H1 (cell line): ENCODE measurements around the gene NEUROD4.

ENCODE experiments used
- CREB1 ChIP-seq: IDR thresholded peaks from 2 replicates; pipeline ENCODE4 v1.6.1; 2012; ENCODE audit warnings: inconsistent platforms
- EP300 ChIP-seq, 2 experiments: IDR thresholded peaks; 1 replicate in 1 of 2; 2 replicates in 1 of 2; pipeline ENCODE4 v1.6.1; 2011 to 2012; ENCODE audit warnings: low read depth in 2 of 2, low read length in 2 of 2, mild to moderate bottlenecking in 2 of 2, borderline replicate concordance in 1 of 2, inconsistent platforms in 1 of 2, moderate library complexity in 1 of 2
- EZH2 ChIP-seq: fragments of 200-600 bp; sonication (generic); IDR thresholded peaks from 2 replicates; pipeline ENCODE4 v1.7.1; 2012; ENCODE audit warnings: low read depth, mild to moderate bottlenecking, moderate library complexity, low read length, inconsistent platforms; ENCODE audit not compliant: severe bottlenecking
- HDAC6 ChIP-seq: IDR thresholded peaks from one replicate; pipeline ENCODE4 v1.7.1; 2012; ENCODE audit warnings: low read depth, mild to moderate bottlenecking, inconsistent platforms, low read length, moderate library complexity
- JUN ChIP-seq: IDR thresholded peaks from 2 replicates; pipeline ENCODE4 v1.6.1; 2011; ENCODE audit warnings: low read depth, mild to moderate bottlenecking, improper control_type of control experiment, low read length
- POLR2A ChIP-seq, 2 experiments: IDR thresholded peaks; 1 replicate in 1 of 2; 2 replicates in 1 of 2; pipeline ENCODE4 v1.6.1; 2011; ENCODE audit warnings: low read depth in 2 of 2, low read length in 2 of 2, mild to moderate bottlenecking in 2 of 2; ENCODE audit errors: control extremely low read depth in 1 of 2
- POLR2AphosphoS5 ChIP-seq: IDR thresholded peaks from 2 replicates; pipeline ENCODE4 v1.6.1; 2011; ENCODE audit warnings: low read depth, low read length
- RAD21 ChIP-seq, 2 experiments: IDR thresholded peaks in 1 of 2; conservative IDR thresholded peaks in 1 of 2; 2 replicates each; pipeline ENCODE4 v1.6.1; 2011; ENCODE audit warnings: low read depth in 2 of 2, low read length in 2 of 2, improper control_type of control experiment in 1 of 2, inconsistent platforms in 1 of 2, mild to moderate bottlenecking in 1 of 2, moderate library complexity in 1 of 2
- RXRA ChIP-seq: IDR thresholded peaks from 2 replicates; pipeline ENCODE4 v1.6.1; 2011; ENCODE audit warnings: low read depth, mild to moderate bottlenecking, low read length, moderate library complexity; ENCODE audit not compliant: insufficient read depth
- TAF7 ChIP-seq: optimal IDR thresholded peaks from 2 replicates; pipeline ENCODE3; 2011; ENCODE audit warnings: low read depth, mild to moderate bottlenecking, inconsistent platforms, low read length, moderate library complexity, borderline replicate concordance
- ZNF274 ChIP-seq: IDR thresholded peaks from 2 replicates; pipeline ENCODE4 v1.7.0; 2012; ENCODE audit warnings: low read length, borderline replicate concordance; ENCODE audit errors: extremely low read depth
- TF ChIP-seq, protein P1 (sequence below): IDR thresholded peaks from 2 replicates; pipeline ENCODE4 v1.6.1; 2011; ENCODE audit warnings: low read length, improper control_type of control experiment
- TF ChIP-seq, protein P2 (sequence below), 3 experiments: IDR thresholded peaks; 1 replicate in 2 of 3; 2 replicates in 1 of 3; pipeline versions ENCODE4 v1.5.1 to v1.6.1; 2011; ENCODE audit warnings: low read length in 3 of 3, mild to moderate bottlenecking in 3 of 3, inconsistent platforms in 2 of 3, low read depth in 1 of 3, moderate library complexity in 1 of 3; ENCODE audit not compliant: insufficient read depth in 1 of 3; ENCODE audit errors: control extremely low read depth in 1 of 3
- TF ChIP-seq, protein P3 (sequence below): IDR thresholded peaks from 2 replicates; pipeline ENCODE4 v1.6.1; 2011; ENCODE audit warnings: low read depth, mild to moderate bottlenecking, low read length; ENCODE audit not compliant: insufficient read depth

DNA sequence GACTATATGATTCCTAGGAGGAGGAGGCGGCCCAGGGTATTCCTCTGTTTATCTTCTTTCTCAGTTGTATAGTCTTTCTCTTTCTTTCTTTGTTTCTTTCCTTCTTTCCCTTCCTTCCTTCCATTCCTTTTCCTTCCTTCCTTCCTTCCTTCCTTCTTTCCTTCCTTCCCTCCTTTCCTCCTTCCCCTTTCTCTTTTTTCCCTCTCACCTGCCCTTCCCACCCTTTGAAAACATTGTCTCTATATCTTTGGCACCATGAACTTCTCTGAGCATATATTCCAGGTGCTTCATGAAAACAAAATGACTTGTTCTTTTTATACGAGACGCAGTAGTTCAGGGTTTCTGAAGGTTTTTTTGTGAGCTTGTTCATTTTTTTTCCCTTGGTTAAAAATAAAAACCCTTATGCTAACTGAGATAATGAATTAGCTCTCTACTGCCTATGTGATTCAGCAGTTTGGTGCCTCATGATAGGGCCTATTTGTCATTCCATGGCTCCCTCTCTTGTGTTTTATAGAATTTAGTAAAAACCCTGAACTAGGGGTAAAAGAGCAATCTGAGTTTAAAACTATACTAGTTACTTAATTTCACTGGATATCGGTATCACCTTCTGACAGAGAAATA lies 32.1 kb upstream of the NEUROD4 start:
- TF ChIP-seq, protein P1, sequence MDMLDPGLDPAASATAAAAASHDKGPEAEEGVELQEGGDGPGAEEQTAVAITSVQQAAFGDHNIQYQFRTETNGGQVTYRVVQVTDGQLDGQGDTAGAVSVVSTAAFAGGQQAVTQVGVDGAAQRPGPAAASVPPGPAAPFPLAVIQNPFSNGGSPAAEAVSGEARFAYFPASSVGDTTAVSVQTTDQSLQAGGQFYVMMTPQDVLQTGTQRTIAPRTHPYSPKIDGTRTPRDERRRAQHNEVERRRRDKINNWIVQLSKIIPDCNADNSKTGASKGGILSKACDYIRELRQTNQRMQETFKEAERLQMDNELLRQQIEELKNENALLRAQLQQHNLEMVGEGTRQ: no peak
- no peak for TF ChIP-seq EZH2
- TF ChIP-seq CREB1: no peak
- TF ChIP-seq JUN: no peak
- TF ChIP-seq, protein P2, sequence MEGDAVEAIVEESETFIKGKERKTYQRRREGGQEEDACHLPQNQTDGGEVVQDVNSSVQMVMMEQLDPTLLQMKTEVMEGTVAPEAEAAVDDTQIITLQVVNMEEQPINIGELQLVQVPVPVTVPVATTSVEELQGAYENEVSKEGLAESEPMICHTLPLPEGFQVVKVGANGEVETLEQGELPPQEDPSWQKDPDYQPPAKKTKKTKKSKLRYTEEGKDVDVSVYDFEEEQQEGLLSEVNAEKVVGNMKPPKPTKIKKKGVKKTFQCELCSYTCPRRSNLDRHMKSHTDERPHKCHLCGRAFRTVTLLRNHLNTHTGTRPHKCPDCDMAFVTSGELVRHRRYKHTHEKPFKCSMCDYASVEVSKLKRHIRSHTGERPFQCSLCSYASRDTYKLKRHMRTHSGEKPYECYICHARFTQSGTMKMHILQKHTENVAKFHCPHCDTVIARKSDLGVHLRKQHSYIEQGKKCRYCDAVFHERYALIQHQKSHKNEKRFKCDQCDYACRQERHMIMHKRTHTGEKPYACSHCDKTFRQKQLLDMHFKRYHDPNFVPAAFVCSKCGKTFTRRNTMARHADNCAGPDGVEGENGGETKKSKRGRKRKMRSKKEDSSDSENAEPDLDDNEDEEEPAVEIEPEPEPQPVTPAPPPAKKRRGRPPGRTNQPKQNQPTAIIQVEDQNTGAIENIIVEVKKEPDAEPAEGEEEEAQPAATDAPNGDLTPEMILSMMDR (IDR thresholded peaks at IDR 0.05; ENCODE audit: control extremely low read depth in 1 of 3, insufficient read depth in 1 of 3, low read depth in 1 of 3, low read length in 3 of 3): no peak
- TF ChIP-seq RAD21 (IDR thresholded peaks at IDR 0.05 in 1 of 2, conservative IDR thresholded peaks at IDR 0.05 in 1 of 2; ENCODE audit: low read depth in 2 of 2, low read length in 2 of 2): no peak
- TF ChIP-seq HDAC6: no peak
- no peak for TF ChIP-seq TAF7
- TF ChIP-seq, protein P3, sequence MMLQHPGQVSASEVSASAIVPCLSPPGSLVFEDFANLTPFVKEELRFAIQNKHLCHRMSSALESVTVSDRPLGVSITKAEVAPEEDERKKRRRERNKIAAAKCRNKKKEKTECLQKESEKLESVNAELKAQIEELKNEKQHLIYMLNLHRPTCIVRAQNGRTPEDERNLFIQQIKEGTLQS: no peak
- TF ChIP-seq EP300 (IDR thresholded peaks at IDR 0.05; ENCODE audit: borderline replicate concordance in 1 of 2, low read depth in 2 of 2, low read length in 2 of 2): no peak
- TF ChIP-seq POLR2AphosphoS5: no peak
- TF ChIP-seq RXRA: no peak
- no peak for TF ChIP-seq POLR2A (IDR thresholded peaks at IDR 0.05; ENCODE audit: control extremely low read depth in 1 of 2, low read depth in 2 of 2, low read length in 2 of 2)
- TF ChIP-seq ZNF274: no peak
